ENCODE results near the gene TNNC2. TPM values are rescaled to one million over a fixed set of nuclear protein-coding genes. Genes with fewer than 3 reads are reported as not detected.

The TNNC2 gene
- total RNA-seq, 1 experiment from 2014 or later, result not detected

DNA sequence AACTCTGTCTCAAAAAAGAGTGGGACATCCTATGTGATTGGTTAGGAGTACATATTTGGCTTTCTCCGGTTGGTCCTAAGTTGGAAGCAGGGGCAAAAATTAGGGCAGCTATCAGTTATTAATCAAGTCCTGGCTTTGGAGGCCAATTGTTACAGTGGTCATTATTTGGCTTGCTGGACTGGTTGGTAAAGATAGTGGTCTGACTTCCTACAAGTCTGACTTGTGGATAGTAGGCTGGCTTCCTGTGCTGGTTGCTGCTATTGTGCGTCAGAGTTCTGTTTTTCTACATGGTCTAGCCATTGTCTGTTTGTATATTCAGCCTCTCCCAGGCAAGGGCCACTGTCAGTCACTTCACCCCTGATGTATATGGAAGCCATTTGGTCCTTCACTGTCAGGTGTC, 23.1 kb upstream of the TNNC2 start:
- no peak overlapping the region for H3K27ac Mint-ChIP-seq (ENCODE audit: unreplicated experiment)
- CTCF ChIA-PET, result no interaction called here
- POLR2A ChIA-PET, result no interaction called here
- Histone ChIP-seq H3K36me3 (ENCODE audit: control insufficient read depth, insufficient read depth, low read length) (no peaks in the 10 kb centered on the region), H3K9me3 (no peaks in the 10 kb centered on the region), H3K4me1 (no peaks in the 10 kb centered on the region), H3K27me3 (replicated peaks; ENCODE audit: control insufficient read depth, insufficient read depth, low read length) (no peaks in the 10 kb centered on the region), H3K4me3 (ENCODE audit: low read depth, low read length) (no peak overlapping the region)
- intact Hi-C loops (cut with micrococcal nuclease; ENCODE audit: unreplicated experiment), result no loop called here
- peaks cover 6% of the 10 kb centered on the region for H3K4me1 Mint-ChIP-seq (ENCODE audit: low read depth, unreplicated experiment)
- no peaks in the 10 kb centered on the region for H3K9me3 Mint-ChIP-seq (ENCODE audit: unreplicated experiment)
- no TSS peak for BruUV-seq (replicated peaks)
- peaks cover 12% of the 10 kb centered on the region for H3K36me3 Mint-ChIP-seq (ENCODE audit: insufficient read depth, unreplicated experiment)
- H3K27me3 Mint-ChIP-seq (ENCODE audit: insufficient read depth, unreplicated experiment), result no peaks in the 10 kb centered on the region
- DNase-seq, result no peak
- TF ChIP-seq, protein P1, sequence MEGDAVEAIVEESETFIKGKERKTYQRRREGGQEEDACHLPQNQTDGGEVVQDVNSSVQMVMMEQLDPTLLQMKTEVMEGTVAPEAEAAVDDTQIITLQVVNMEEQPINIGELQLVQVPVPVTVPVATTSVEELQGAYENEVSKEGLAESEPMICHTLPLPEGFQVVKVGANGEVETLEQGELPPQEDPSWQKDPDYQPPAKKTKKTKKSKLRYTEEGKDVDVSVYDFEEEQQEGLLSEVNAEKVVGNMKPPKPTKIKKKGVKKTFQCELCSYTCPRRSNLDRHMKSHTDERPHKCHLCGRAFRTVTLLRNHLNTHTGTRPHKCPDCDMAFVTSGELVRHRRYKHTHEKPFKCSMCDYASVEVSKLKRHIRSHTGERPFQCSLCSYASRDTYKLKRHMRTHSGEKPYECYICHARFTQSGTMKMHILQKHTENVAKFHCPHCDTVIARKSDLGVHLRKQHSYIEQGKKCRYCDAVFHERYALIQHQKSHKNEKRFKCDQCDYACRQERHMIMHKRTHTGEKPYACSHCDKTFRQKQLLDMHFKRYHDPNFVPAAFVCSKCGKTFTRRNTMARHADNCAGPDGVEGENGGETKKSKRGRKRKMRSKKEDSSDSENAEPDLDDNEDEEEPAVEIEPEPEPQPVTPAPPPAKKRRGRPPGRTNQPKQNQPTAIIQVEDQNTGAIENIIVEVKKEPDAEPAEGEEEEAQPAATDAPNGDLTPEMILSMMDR (IDR thresholded peaks at IDR 0.05; ENCODE audit: insufficient read depth in 1 of 2, low read depth in 1 of 2, low read length in 1 of 2, severe bottlenecking in 1 of 2, unreplicated experiment in 1 of 2), result no peak
- no peak overlapping the region for H3K4me3 Mint-ChIP-seq (ENCODE audit: unreplicated experiment)

DNA sequence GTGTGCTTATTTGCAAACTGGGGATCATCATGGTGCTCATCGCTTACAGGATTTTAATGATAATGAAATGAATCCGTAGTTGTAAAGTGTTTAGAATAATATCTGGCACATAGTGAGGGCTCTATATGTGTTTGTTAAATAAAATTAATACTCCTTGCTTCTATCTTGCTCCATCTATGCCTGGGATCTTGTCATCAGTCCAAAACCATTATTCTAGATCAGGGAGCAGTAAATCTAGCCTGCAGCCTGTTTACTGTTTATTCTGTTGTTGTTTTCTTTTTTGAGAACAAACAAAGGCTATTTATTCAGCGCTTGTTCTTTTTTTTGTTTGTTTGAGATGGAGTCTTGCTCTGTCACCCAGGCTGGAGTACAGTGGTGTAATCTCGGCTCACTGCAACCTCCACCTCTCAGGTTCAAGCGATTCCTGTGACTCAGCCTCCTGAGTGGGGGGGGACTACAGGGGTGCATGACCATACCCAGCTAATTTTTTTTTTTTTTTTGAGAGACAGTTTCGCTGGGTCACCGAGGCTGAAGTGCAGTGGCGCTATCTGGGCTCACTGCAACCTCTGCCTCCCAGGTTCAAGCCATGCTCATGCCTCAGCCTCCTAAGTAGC, 22.0 kb upstream of the TNNC2 start:
- no peak for DNase-seq
- BruUV-seq (replicated peaks), result no TSS peak
- intact Hi-C loops (cut with micrococcal nuclease; ENCODE audit: unreplicated experiment), result no loop called here
- H3K9me3 ChIP-seq, result no peaks in the 10 kb centered on the region
- H3K4me3 Mint-ChIP-seq (ENCODE audit: unreplicated experiment), result no peak overlapping the region
- H3K4me1 ChIP-seq, result no peaks in the 10 kb centered on the region
- 0 out of 2 replicates have a peak, but pooled peaks cover under 1% of the 10 kb centered on the region for H3K36me3 ChIP-seq (ENCODE audit: control insufficient read depth, insufficient read depth, low read length)
- H3K27ac Mint-ChIP-seq (ENCODE audit: unreplicated experiment), result no peak overlapping the region
- peaks cover 19% of the 10 kb centered on the region for H3K36me3 Mint-ChIP-seq (ENCODE audit: insufficient read depth, unreplicated experiment)
- ChIA-PET POLR2A (no interaction called here), CTCF (no interaction called here)
- H3K4me1 Mint-ChIP-seq (ENCODE audit: low read depth, unreplicated experiment), result peaks cover 6% of the 10 kb centered on the region
- H3K4me3 ChIP-seq (ENCODE audit: low read depth, low read length), result no peak overlapping the region
- no peaks in the 10 kb centered on the region for H3K27me3 Mint-ChIP-seq (ENCODE audit: insufficient read depth, unreplicated experiment)
- H3K27me3 ChIP-seq (replicated peaks; ENCODE audit: control insufficient read depth, insufficient read depth, low read length), result no peaks in the 10 kb centered on the region
- TF ChIP-seq, protein P1 (IDR thresholded peaks at IDR 0.05; ENCODE audit: insufficient read depth in 1 of 2, low read depth in 1 of 2, low read length in 1 of 2, severe bottlenecking in 1 of 2, unreplicated experiment in 1 of 2), result no peak
- H3K9me3 Mint-ChIP-seq (ENCODE audit: unreplicated experiment), result no peaks in the 10 kb centered on the region

DNA sequence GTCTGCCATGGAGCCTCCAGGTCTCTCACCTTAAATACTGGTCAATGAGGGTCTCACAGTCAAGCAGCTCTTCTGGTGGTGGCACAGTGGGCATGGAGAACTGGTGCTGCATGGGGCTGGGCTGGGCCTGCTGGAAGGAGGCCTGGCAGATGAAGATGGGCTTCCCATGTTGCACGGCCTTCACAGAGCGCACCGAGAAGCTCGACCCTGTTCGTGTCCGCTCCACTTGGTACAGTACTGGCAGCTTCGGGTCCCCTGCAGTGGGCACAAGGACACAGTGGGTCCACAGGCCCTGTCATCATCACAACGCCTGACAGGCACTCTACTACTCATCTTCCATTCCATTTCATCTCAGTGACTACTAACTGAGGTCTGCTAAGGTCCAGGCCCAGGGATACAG, 21.3 kb upstream of the TNNC2 start:
- Mint-ChIP-seq H3K4me1 (ENCODE audit: low read depth, unreplicated experiment) (peaks cover 2% of the 10 kb centered on the region), H3K27ac (ENCODE audit: unreplicated experiment) (no peak overlapping the region), H3K27me3 (ENCODE audit: insufficient read depth, unreplicated experiment) (no peaks in the 10 kb centered on the region), H3K36me3 (ENCODE audit: insufficient read depth, unreplicated experiment) (peaks cover 22% of the 10 kb centered on the region), H3K9me3 (ENCODE audit: unreplicated experiment) (no peaks in the 10 kb centered on the region), H3K4me3 (ENCODE audit: unreplicated experiment) (no peak overlapping the region)
- H3K4me1 ChIP-seq, result no peaks in the 10 kb centered on the region
- CTCF ChIA-PET, result no interaction called here
- H3K36me3 ChIP-seq (ENCODE audit: control insufficient read depth, insufficient read depth, low read length), result 0 out of 2 replicates have a peak, but pooled peaks cover 2% of the 10 kb centered on the region
- no peaks in the 10 kb centered on the region for H3K9me3 ChIP-seq
- intact Hi-C loops (cut with micrococcal nuclease; ENCODE audit: unreplicated experiment), result no loop called here
- POLR2A ChIA-PET, result no interaction called here
- H3K27me3 ChIP-seq (replicated peaks; ENCODE audit: control insufficient read depth, insufficient read depth, low read length), result no peaks in the 10 kb centered on the region
- BruUV-seq (replicated peaks), result no TSS peak
- no peak for DNase-seq
- no peak overlapping the region for H3K4me3 ChIP-seq (ENCODE audit: low read depth, low read length)
- TF ChIP-seq, protein P1 (IDR thresholded peaks at IDR 0.05; ENCODE audit: insufficient read depth in 1 of 2, low read depth in 1 of 2, low read length in 1 of 2, severe bottlenecking in 1 of 2, unreplicated experiment in 1 of 2), result no peak

All from Caco-2 (cell line).